ENCODE data around the gene RNF10. TPM values are rescaled to one million over a fixed set of nuclear protein-coding genes. Genes with fewer than 3 reads are reported as not detected.
A peak's percentile ranks its signal among the peaks of the same experiment; 100 is the strongest.

Gene RNF10
- total and polyA plus RNA-seq, 9 of the 15 experiments (the other 6 are each of a cell fraction or from before 2014, with no cell fraction given) = 43.0 to 139 (median 80.1) TPM

GRCh38 chr12:120496413-120497340 is 37.5 kb upstream of the RNF10 start:
- ATAC-seq (peak; percentile 69), FAIRE-seq (no peak), DNase-seq (ENCODE audit: extremely low read depth in 1 of 4, low spot score in 3 of 4) (peak; percentile 82 to 90 (median 88))
- Histone ChIP-seq H3K9me3 (replicated peaks; ENCODE audit: control insufficient read depth, insufficient read depth, low read depth, low read length) (0 out of 2 replicates have a peak, but pooled peaks cover 2% of the 10 kb centered on the region), H3K27me3 (ENCODE audit: control insufficient read depth in 2 of 2, insufficient read depth in 2 of 2, low read length in 2 of 2) (no peaks in the 10 kb centered on the region), H3K9me1 (ENCODE audit: control insufficient read depth, insufficient read depth, low read length) (no peaks in the 10 kb centered on the region), H3K27ac (ENCODE audit: extremely low read depth, low read depth, low read length) (peak overlapping the region; percentile 86), H3K36me3 (ENCODE audit: control insufficient read depth, insufficient read depth, low read length) (peaks cover 26% of the 10 kb centered on the region; the same call in 2 of the 3 replicates), H2AFZ (ENCODE audit: low read depth, low read length) (peak overlapping the region; percentile 80), H3K79me2 (ENCODE audit: control insufficient read depth, insufficient read depth, low read length) (peaks cover 43% of the 10 kb centered on the region), H3K4me3 (peak overlapping the region; percentile 97), H3K4me1 (replicated peaks in 1 of 2; ENCODE audit: control insufficient read depth in 2 of 2, insufficient read depth in 2 of 2, low read length in 2 of 2) (peaks cover 2 to 15% of the 10 kb centered on the region in 2 experiments; a peak in 3 of 5 replicates), H4K20me1 (replicated peaks; ENCODE audit: control insufficient read depth, insufficient read depth, low read length) (peaks cover 12% of the 10 kb centered on the region; the same call in 1 of the 2 replicates), H3K9ac (ENCODE audit: insufficient read depth in 1 of 2, low read depth in 2 of 2, low read length in 2 of 2) (peak overlapping the region; percentile 77 to 93), H3K4me2 (ENCODE audit: insufficient read depth, low read length) (peak overlapping the region; percentile 96)
- ChIA-PET CTCF (ENCODE audit: low intra/inter-chr PET ratio) (interaction anchor here (0.6 to 1.0 kb wide), 4 partner anchors 14 to 139 kb away, joined by 3 to 4 read pairs (median 3); partner anchors contain the start of gene SRSF9), POLR2A (interaction anchor here (0.6 to 4.6 kb wide), 25 partner anchors 9 to 205 kb away, joined by 3 to 21 read pairs (median 4); partner anchors contain the start of genes COQ5, COX6A1, POP5 and RNU4-2)
- intact Hi-C loops (cut with micrococcal nuclease) (loop anchor here (1.0 to 2.0 kb wide), 3 partner anchors 27 to 57 kb away; partner anchors contain the start of gene SRSF9), in situ Hi-C loops (cut with MboI) (no loop called here)
- no TSS peak for BruUV-seq (replicated peaks)
- under 1% methylated on average over 35 of the region's 47 CpGs for WGBS (ENCODE audit: insufficient coverage, low coverage, missing lambda C conversion rate)
- TF ChIP-seq KAT8 (IDR thresholded peaks at IDR 0.05; ENCODE audit: low read depth) (no peak), SP2 (IDR thresholded peaks at IDR 0.05; ENCODE audit: extremely low read depth, low read depth, low read length, poor library complexity, severe bottlenecking) (no peak), ZNF639 (CRISPR knock-in tag; conservative IDR thresholded peaks at IDR 0.05 in 1 of 2, IDR thresholded peaks at IDR 0.05 in 1 of 2) (0 out of 4 replicates have a peak, but pooled peaks of 1 of the 2 experiments have one; percentile 38), JUND (IDR thresholded peaks at IDR 0.05; ENCODE audit: borderline replicate concordance, low read depth, low read length) (peak; percentile 19; the same call in 1 of the 2 replicates), JUND (tag; IDR thresholded peaks at IDR 0.05; ENCODE audit: borderline replicate concordance, low read depth, low read length) (no peak; the same call in 2 of the 3 replicates), E2F1 (CRISPR knock-in tag; IDR thresholded peaks at IDR 0.05) (no peak), RBM17 (IDR thresholded peaks at IDR 0.05; ENCODE audit: borderline replicate concordance, low read depth, low read length) (no peak), SAP30 (IDR thresholded peaks at IDR 0.05; ENCODE audit: borderline replicate concordance, insufficient read depth, low read depth, low read length, poor library complexity, severe bottlenecking) (peak; percentile 58), ZNF212 (CRISPR knock-in tag; IDR thresholded peaks at IDR 0.05) (no peak), NR3C1 (CRISPR knock-in tag; IDR thresholded peaks at IDR 0.05) (no peak), ZNF384 (IDR thresholded peaks at IDR 0.05; ENCODE audit: low read depth, low read length) (peak; percentile 93), TFE3 (CRISPR knock-in tag; IDR thresholded peaks at IDR 0.05) (no peak), CHD1 (IDR thresholded peaks at IDR 0.05; ENCODE audit: low read length) (peak; percentile 71), ELF2 (CRISPR knock-in tag; IDR thresholded peaks at IDR 0.05) (no peak), GATA2 (CRISPR knock-in tag; IDR thresholded peaks at IDR 0.05) (peak; percentile 78)

Data from K562 (cell line).